GM19455 (cell line): ENCODE results near the gene PELI1.

Experiments
- ATAC-seq: cut with Tn5 transposase; IDR thresholded peaks from one replicate; pipeline ENCODE4 v1.9.1; 2021; ENCODE audit not compliant: unreplicated experiment

The PELI1 gene

DNA sequence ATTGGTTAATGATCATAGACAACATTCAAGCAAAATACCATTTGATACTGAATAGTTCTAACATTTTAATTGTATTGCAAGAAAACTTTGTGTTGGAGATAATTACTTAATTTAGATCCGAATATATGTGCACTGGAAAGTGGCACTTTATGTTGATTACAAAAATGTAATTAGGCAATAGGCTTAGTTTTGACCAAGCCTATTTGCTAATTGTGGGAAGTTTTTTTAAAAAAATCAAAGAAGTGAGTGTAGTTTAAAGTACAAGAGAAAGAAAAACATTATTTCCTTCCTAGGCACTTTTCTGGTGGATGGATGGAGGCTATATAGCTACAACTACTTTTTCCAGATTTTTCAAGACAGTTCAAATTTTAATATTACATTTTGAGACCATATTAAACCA is 18.3 kb upstream of the PELI1 start:
- no peak for ATAC-seq

DNA sequence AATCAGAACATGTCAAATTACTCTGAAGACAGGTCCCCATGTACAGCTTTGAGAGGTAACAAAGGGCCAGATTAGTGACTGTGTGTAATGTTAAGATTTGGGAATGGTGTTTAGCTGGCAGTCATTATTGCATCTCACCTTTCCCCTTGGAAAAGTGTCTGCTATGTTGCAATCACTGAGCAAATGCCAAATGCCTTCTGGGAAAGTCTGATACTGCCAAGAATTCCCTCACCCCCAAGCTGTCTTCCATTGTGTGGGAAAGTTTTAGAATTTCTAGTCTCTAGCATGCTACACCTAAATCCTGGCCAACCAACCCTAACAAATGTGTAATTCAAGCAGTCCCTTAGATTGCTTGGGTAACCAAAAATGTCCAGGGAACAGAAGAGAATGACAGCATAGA is 13.6 kb upstream of the PELI1 start:
- ATAC-seq = no peak

DNA sequence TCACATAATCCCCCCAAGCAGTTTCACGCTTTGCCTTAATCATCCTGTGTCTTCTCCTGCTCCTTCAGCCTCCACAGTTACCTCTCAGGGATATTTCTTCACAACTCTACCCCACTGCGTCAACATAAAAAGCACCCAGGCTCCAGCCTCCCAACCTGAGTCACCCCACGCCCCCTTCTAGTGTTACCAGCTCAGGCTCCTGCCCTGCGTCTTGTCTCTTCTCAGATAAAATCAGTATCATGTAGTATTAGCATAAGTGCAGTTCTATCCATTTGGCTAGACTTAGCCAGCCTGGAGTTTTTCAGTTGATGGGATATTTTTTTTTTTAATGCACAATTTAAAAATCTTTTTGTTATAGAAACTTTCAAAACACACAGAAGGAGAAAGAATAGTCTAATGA is 9.6 kb upstream of the PELI1 start:
- no peak for ATAC-seq

DNA sequence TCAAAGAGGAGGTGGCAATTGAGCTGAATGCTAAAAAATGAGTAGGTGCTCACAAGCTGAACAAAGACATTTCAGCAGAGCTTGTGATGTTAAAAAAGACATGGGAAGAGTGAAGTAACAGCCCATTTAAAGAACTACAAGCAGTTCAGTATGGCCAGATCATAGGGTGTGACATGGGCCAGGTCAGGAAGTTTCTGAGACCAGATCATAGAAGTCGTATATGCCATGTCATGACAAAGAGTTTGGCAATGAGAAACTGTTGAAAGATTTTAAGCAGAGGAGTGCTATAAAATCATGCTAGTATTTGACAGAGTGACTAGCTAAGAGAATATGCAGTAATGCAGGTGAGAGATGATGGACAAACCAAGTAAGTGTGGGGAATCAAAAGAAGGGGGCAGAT is 7.3 kb upstream of the PELI1 start:
- ATAC-seq = no peak

DNA sequence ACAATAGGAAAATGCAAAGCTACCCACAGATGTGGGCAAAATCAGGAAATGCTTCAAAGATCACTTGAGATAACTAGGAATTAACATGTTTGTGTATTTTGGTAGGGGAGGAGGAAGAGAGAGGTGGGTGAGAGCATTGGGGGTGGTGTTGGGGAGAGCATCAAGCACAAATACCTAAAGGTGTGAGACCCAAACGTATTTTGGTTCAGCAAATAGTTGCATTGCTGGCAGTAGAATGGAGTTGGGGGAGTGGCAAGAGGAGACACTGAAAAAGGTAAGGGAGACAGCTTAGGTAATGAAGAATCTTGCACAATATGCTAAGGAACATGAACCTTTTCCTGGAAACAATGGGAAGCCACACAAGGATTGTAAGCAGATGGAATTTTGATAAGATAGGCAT is 1.5 kb upstream of the PELI1 start:
- no peak for ATAC-seq

DNA sequence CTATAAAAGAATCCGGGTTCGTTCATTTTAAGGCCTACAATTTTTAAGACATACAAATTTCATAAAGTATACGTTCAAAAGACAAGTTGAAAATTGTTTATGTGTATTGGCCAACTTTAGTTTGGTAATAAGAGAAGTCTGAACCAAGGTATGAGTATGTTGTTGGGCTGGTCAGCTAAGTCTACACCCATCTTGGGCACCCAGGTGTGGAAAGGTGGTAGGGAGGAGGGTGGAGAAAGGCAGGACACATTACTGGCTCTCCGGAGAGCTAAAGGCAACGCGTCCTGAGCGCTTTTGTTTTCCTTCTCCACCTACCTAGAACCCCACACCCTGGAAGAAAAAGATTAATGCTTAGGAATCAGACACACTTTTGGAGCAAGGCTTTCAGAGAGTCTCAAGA is 899 bp upstream of the PELI1 start:
- ATAC-seq = no peak

DNA sequence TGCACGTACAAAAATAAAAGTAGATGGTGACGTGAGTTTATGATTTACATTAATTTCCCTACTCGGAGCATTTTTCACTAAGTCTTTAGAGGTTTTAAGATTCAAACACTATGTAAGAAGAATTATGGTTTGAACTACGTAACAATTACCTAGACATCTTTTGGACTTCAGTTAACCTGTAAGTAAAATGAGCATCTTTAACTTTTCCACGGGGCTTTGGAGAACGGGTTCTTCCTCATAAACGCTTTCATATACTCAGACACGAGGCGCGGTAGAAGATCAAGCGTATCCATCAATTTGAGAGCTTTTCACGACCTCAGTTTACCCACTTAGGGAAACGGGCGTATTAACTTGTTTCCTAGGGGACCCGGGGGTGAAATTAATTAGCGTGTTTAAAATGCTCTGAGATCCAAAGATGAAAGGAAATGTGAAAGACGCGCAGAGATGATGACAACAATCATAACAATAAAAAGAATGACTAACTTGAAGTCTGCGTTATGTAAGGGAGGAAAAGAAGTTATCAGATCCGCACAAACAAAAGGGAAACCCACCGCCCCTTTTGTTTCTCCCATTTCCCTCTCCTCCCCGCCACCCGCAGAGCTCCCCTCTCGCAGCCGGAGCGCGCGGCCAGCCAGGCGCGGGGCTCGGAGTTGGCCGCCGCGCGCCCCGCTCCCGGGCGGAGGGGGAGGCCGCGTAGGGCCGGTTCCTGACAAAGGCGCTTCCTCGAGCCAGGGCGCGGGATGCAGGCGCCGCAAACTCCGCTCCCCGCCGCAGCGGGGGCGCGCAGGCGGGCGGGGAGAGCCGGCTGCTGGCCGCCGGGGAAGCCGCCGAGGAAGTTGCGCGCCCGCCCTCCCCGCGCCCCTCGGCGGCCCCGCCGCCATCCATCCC is 807 bp downstream of the PELI1 start:
- ATAC-seq = peak; percentile 16

DNA sequence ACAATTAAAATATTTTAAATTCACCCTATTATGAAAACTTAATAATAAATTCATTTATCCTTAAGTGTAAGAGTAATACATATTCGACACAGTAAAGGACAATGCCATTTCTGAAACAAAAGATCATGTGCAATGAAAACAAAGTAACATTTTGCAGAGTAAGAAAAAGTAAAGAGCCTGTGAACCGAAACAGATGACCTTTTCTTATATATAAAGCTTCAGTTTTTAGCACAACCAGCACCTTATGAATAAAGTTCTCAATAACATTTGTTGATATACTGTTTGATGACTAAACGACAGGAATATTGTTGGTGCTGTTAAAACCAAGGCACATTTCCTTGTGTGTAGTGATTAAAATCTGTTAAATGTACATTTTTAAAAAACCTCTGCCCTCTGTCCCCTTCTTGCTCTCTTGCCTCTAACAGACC is 1.5 kb downstream of the PELI1 start:
- ATAC-seq = no peak

DNA sequence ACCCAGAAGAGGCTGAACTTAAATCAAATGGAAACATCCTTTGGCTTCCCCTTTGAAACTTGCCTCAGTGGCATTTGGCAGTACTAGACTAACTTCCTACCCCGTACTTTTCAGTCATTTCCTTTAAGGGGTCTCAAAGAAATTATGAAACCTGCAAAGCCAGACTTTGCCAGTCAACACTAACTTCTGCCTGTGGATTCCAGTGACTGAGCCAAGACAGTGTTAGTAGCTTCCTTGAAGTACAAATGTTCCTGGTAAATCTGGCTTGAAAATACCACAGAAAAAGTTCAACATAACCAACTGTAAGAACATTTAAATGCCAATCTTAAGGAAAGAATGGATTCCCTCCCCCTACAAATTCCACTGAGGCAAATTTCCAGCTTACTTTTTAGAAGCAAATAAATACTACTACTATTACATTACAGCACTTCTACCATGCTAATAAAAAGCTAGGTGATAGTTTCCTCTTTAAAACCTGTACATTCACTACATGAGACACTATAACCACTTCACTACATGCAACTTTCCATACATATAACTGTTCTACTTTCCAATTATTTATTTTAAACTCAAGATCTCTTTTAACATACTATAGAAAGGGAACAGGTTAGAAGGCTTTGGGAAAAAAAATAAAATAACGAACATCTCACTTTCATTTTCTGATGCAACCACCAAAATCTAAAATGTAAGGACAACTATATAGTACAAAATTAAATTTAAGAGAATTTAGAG is 2.4 kb downstream of the PELI1 start:
- no peak for ATAC-seq

DNA sequence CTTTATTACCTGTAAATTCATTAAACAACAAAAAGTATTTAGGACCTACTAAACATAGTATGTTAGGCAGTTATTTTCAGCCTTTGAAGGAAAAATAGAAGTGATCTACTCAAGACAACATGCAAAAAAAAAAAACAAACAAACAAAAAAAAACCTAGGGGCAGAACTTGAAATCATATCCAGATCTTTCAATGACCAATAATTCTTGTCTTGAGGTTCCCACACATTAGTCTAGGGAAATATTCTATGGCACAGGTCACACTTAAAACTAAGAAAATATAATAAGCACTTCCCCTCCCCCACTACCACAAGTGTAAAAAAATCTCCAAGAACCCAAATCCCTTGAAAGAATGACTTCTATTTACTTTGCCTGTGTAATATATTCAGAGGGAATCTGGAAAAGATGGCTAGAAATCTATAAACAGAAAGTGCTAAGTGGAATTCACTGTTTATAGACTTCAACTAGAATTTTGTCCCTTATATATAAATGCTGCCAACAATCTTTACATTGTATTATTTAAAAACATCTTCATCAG is 3.5 kb downstream of the PELI1 start:
- ATAC-seq = no peak

DNA sequence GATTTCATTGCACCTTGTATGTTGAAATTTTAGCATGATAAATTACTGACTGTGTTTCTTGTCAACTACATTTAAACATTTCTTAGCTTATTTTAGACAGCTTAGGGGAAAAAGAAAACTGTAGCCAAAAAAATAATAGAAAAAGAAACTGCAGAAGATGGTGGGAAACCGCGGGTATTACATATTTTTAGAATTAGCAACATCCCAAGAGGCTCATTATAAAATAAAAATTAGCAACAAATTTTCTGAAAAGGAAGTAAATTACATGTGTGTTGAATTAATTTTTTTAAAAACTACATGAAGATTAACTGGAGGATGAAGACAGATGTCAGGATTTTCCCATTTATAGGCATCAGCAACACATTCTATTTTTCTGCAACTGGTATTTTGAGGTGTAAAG is 4.3 kb downstream of the PELI1 start:
- ATAC-seq = no peak

DNA sequence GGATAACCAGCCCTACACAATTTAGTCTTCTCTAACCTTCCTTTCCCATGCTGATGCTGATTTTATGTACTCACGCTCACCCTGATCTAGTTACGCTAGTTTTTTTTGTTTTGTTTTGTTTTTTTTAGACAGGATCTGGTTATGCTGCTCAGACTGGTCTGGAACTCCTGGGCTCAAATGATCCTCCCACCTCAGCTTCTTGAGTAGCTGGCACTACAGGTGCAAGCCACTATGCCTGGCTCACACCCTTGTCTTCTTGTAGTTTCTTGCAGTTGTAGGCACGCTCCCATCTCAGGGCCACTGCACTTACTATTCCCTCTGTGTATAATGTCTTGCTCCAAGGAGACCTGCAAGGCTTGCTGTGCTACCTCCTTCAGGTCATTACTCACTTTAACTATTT is 6.2 kb downstream of the PELI1 start:
- no peak for ATAC-seq

DNA sequence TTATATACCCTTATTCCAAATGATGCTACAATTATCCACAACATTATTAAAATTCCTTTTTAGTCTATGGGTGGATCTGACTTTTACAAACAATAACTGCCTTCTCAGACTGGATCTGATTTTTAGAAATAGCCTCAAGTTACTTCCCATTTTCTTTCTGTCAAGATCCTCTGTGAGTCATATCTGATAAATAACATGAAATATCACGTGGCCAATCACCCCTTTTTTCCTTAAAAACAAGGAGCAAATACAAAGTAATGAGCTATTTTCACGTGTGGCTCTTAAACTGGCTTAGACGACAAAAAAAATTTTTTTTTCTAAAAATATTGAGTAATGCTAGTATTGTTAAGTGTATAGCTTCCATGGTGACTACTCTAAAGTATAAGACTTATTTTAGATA is 6.7 kb downstream of the PELI1 start:
- ATAC-seq = no peak

DNA sequence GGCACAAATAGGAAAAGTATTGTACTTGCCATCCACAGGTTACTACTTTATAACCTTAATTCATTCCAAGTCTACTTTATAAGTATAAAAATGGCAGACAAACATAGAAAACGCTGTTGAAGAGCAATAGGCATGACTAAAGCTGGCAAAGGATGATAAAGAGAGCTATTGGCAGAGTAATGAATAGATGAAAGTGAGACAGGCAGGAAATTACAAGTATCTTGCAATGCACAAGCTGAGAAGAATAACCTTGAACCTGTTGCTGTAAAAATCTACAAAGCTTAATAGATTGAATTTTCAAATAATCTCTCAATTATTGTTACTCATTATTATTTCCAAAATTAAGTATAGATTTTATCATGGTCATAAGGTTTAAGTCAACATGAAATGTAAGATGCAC is 8.8 kb downstream of the PELI1 start:
- ATAC-seq = no peak

DNA sequence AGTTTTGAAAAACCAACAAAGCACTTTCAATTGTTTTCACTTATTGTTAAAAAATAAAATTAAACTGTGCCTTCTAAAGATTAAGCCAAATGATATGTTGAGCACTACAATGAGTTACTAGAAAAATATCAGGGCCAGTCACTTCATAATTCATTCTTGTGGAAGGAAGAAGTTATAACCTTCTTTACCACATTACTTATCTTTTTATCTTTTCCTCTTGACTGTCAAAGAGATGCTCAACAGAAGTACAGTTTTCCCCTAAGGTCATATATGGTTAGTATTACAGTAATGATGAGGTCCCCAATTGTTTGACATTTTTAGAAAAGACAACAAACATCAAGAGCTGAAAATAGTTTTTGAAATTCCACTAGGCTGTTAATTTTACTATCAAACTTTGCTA is 9.4 kb downstream of the PELI1 start:
- no peak for ATAC-seq

DNA sequence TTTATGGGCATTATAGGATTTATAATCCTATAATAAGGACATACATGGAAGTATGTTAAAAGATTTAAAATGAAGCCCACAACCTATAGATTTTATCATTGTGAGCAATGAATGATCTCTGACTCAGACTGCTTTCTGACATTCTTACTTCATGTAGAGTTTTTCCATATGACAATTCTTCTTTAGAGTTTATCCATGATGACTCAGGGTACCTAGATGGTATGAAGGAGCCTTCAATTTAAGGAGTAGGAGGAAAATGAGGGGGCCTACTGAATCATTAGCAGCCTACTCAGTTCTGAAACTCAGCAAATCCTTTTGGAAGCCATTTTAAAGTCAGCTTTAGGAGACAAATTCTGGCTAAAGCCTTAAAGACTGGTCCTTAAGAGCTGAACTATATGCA is 10.4 kb downstream of the PELI1 start:
- no peak for ATAC-seq

DNA sequence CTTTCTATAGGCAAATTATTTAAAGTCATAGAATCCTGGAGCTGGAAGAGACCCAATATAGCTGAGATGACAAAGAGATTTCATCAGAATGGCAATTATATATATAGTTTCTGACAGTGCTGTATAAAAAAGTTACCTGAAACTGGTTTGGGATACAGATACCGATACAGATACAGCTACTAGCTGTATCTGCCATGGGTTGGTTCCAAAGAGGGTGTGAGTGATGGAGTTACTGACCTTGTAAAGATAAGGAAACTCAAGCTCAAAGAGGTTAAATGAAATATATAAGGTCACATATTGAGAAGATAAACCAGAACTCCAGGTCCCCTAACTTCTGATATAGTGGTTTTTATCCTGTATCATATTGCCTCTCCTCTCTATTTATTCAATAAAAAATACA is 10.9 kb downstream of the PELI1 start:
- no peak for ATAC-seq

DNA sequence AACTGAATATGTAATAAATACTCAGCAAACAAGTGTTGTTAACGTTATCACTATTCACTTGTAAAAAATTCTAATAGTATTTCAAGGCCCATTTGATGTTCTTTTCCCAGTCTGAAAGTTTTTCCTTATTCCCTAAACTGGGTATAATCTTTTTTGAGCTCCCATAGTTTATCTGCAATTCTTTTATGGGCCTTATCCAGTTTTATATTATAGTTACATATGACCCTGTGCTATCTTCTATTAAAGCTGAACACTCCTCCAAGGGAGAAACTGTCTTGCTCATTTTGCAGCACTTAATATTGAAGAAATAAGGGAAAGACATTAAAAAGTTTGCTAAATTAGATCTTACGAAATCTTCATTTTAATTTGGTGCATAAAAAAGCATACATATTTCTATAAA is 13.9 kb downstream of the PELI1 start:
- no peak for ATAC-seq

DNA sequence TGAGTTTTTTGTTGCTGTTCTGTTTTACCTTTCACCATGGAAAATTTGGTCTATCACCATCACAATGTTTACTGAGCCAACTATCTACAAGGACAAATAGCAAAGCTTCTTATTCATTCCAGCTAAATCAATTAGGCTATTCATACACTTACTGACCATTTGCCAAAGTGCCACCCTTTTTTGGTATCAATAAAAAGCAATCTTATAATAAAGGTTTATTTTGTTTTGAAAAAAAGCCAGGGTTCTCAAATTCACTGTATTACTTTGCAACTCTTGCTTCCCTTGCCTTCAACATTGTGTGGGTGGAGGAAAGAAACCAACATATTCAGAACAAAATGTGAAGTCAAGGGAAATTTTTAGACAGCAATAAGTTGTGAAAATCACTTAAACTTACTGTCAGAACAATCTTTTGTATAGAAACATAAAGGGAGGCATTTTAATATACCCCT is 15.3 kb downstream of the PELI1 start:
- ATAC-seq = no peak

DNA sequence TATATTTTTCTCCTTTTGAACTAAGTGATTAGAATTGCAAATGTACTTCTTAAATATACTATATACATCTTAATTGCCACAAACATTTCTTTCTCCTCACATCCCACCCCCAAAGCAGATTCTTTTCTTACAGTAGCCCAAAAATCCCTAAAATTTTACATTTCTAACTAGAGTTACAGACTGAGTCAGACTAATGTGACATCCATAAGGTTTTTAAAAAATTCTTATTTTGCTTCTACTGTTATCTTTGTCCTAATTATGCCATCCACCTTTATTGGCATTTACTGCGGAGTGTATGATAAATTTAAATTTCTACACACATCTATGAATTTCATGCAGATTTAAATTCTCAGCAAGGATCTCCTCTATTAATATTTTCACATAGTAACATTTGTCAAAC is 15.8 kb downstream of the PELI1 start:
- no peak for ATAC-seq

DNA sequence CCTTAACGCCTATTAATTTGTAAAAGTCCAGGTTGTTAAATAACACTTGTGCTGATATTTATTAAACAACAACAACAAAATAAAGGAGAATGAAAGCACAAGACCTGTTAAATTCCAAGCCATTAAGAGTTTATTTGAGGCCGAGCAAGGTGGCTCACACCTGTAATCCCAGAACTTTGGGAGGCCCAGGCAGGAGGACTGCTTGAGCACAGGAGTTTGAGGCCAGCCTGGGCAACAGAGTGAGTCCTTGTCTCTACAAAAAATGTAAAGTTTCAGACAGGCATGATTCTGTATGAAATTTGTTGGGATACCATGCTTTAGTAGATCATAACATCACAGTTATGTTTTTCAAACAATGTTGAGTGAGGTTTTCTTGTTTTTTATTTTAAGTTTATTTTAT is 17.1 kb downstream of the PELI1 start:
- ATAC-seq = no peak

DNA sequence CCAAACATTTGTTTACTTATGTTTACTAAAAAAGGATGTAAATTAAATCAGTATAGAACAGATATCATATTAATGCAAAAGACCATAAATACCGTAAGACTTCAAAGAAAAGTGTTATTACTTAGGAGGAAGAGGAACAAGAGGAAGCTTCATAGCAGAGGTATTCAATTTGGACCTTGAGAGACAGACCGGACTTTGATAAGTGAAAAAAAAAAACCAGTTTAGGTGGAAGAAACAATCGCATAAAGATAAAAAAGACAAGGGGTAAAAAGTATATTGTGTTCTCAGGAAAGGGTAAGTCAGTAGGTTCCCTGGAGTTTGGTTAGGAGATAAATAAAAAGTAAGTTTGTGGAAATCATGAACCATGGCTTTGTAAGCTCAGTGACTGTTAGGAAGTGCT is 17.6 kb downstream of the PELI1 start:
- no peak for ATAC-seq
